ENCODE data around the gene FAM180A. TPM values are rescaled to one million over a fixed set of nuclear protein-coding genes. Genes with fewer than 3 reads are reported as not detected.
"Not testable (repeated sequence)": the region's sequence is repeated elsewhere in the genome, so short reads cannot be mapped to it uniquely, and the experiment has no call there.

The FAM180A gene
- total RNA-seq, 1 donor from 2014 or later, result 1.1 TPM

DNA sequence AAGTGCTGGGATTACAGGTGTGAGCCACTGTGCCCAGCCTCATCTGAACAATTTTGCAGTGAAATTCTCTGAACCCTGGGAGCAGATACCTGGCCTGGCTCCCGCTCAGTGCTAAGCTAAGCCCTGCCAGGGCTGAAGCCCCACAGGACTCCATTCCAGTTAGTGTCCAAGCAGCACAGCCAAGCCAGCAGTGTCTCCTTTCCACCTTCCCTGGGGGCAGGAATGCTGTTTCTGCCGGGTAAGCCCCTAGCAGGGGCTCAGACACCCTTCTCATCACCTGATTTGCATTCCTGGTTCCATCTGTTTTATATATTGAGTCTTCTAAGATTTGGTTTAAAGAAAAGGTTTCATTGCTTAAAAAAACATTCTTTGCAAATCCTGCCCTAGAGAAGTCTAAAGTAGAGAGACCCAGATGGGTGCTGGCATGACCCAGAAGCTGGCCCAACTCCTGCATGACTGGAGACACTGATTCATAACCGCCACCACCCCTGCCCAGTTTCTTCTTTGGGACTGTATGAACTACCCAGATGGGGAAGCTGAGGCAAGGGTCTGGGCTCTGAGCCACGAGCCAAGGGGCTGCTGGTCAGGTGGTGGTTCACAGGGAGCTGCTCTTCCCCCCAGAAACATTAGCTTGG is 34.7 kb downstream of the FAM180A start:
- no peak for DNase-seq (ENCODE audit: low spot score)

DNA sequence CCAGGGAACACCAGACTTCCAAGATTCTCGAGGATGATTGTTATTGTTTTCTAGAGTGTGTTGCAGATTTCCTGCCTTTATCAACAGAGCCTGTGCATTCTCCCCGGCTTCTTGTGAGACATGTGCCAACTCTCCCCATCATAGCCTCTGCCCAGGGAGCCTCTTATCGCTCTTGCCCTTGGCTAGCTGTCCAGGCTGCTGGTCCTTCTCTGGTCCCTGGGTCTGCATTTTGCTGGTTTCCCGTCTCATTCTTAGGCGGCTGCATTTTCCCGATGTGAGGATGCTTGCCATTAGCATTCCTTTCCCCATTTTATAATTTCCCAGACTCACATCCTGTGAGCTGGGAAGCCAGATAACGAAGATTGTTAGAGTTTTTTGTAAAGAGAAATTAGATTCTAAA is 35.8 kb downstream of the FAM180A start:
- no peak for DNase-seq (ENCODE audit: low spot score)

DNA sequence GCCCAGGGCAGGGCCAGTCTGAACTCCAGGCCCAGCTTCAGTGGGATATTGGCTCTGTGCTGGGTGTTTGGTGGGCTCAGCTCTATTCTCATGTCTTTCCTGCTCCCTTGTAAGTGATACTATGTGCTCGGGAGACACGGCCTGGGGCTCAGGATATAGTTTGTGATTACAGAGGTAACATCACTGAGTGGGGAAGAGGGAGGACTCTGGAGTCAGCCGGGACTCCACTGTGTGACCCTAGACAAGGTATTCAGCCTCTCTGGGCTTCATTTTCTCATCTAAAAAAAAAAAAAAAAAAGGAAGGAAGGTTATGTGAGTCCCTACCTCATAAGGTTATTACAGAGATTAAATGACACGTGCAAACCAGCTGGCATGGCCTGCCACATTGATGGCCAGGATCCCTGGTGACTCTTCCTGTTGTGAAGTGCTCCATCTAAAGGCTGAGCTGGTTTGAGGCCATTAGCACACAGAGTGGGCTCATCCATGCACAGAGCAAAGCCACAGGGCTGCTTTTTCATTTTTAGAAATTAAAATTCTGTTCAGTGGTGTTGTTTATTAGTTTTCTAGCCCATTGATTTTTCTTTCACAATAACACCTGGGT is 36.3 kb downstream of the FAM180A start:
- DNase-seq (ENCODE audit: low spot score), result no peak

DNA sequence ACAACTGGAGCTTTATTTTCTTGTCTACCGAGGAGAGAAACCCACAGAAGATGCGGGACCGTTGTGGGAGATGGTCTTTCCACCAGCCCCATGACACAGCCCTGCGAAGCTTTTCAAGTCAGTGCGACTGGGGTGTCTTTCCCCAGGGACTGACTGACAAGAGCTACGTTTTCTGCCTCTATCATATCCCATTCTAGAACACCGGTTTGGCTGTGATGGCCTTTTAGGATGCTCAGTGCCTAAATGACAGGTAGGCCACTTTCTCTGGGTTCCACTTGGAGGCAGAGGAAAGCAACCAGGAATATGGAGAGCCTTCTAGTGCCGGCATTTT is 37.5 kb downstream of the FAM180A start:
- no peak for DNase-seq (ENCODE audit: low spot score)

DNA sequence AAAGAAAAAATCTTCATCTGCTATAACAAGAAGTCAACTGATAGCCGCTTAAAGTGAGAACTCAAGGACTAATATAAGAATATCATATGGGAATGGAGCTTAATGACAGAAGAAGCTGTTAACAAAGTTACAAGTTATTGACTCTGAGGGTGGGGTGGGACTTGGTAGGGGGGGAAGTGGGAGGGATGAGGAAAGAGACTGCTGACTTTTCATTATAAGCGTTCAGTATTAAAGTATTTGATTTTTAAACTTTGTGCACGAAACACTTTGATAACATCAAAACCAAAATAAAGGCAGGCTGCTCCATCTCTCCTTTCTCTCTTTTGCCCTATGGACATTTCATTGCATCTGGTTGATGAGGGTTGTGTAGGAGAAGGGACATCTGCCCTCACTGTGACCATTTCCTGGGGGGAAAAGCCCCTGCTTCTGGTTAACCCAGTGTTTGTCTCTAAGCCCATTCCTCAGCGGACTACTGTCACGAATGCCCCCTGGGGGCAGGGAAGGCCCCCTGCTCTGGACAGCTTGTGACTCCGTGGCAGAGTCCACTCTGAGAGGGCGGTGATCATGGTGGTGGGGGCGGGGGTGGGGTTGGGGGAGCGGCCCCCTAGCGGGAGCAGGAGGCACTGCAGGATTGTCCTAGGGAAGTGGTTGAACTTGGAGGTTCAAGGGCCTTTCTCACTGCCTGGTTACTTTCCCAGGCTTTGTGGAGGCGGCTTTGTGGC is 38.0 kb downstream of the FAM180A start:
- no peak for DNase-seq (ENCODE audit: low spot score)

DNA sequence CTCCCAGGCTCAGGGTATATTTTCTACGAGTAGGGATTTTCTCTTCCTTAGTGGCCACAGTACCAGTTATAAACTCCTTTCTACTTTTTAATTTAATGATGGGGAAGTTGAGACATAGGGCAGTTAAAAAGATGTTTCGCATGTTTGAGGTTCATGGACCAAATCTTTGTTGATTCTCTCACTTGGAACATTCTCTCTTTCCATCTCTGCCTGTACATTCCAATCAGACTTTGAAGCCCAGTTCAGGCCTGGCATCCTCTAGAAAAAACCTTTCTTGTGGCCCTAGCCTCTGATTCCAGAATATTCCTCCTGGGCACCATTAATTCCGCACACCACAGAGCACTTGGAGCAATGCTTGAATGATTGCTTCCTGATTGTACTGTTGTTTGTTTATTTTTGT is 39.1 kb downstream of the FAM180A start:
- DNase-seq (ENCODE audit: low spot score), result no peak

DNA sequence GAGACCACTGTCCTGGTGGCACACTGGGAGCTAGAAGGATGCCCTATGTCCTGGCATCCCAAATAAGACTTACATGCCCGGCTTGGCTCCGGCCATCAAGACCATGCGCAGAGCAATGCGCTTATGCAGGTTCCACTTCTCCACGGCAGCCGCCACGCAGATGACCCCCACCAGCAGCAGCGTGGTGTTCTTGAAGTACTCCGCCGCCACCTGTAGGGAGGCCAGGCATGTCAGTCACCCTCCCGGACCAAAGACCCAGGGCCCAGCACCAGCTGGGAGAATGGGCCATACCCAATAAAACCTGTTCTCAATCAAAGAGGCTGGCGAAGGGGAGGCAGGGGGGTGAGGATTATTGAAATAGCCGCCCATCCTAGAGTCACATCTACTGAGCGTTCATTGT is 40.6 kb downstream of the FAM180A start:
- DNase-seq (ENCODE audit: low spot score), result no peak

DNA sequence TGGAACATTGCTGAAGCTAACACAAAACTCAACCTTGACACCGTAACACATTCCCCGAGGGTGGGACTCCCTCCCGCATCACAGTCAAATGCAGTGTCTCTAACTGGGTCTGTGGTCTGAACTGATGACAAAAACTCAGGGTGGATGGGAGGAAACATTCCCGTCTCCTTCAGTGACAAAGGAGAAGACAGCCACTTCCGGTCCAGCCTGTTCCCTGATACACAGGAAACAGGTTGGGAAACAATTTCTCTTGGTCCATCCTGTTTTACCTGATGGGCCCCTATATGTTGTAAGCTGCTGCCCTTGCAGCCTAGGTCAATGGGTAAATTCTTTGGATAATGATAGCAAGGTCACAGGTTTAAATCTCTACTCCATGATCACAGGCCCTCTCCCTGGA is 41.0 kb downstream of the FAM180A start:
- DNase-seq (ENCODE audit: low spot score), result peak; percentile 57

DNA sequence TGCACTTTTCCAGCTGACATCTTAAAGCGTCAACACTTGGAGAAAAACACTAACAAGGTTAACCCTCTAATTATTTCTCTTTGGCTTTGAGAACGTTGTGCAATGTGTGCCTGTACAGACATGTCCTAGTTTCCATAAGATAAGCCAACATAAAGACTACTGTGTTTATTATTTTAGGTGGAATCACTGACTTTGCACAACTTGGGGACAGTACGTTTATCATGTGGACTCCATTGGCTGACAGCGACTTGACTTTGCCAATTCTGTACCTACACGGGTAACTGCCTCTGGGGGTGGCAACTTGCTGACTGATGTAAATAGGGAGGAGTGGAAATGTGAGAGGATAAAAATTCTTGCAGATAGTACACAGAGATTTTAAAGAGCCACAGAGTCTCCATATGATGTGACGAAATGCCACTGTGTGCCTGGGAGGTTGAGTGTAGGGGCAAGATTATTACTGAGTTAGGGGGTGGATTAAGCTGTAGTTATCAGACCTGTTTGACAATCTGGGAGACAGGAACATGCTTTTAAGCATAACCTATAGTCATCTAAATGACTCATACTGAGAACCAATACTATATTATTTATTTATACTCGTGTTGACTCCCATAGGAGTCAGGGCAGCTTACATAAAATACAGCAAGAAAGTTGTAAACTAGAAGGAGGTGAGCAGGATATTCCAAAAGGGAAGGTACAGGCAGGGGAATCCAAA is 41.6 kb downstream of the FAM180A start:
- no peak for DNase-seq (ENCODE audit: low spot score)

DNA sequence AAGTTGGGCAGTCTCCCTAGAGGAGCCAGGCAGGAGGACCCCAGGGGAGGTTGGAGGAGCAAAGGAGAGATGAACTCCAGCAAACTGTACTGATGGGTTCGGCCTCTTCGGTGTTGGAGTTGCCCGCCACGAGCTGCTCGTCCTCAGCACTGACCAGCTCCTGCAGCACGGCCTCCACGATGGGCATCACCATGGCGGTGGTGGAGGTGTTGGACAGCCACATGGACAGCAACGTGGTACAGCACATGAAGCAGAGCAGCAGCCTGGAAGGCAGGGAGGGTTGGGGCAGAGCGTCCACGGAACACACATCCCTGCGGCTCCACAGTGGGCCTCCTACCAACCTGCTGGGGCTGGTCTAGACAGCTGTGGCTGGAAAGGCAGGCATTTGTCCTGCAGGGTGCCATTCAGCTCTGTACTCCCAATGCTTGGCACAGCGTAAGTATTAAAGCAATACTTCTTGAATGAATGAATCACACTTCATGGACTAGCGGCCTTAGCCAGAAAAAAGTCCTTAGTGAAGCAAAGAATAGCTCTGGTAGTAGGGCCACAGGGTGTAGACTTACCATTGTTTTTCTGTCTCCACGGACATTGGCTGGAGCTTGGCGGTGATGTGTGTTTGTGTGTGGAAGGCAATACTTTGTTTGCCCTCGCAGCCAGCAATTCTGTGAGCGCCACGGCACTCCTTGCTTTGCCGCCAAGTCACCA is 42.4 kb downstream of the FAM180A start:
- no peak for DNase-seq (ENCODE audit: low spot score)

DNA sequence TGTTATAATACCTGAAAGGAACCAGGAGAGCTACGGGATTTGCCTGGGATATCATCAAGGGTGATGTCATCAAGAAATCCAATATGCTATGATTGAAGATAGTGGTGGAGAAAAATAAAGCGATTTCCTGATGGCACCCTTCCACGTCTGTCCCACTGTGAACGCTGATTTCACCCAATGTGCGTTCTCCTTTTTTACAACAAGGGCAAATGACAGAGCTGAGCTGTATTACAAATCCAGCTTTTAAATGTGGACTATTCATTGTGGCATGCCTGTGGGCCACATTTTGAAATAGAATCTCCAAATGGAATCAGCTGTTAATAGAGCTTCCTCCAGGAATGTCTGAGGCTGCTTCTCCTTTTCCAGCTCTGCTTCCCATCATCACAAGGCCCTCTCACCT is 43.9 kb downstream of the FAM180A start:
- DNase-seq (ENCODE audit: low spot score), result no peak

DNA sequence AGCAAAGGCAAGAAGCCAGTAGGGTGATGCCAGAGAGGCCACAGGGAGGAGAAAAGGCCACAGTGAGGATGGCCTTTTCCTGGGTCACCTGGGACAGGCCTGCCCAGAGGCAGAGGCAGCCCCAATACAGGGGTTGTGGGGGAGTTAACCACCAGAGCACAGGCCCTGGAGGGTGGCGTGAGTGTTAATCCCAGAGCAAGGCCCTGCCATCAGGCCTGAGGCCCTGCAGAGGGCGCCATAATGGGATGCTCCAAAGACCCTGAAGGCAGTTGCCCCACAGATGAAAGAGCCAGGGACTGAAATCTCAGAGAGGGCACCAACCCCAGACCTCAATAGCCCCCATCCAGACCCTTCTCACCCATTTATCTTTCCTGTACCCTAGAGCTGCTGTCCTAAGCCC is 44.5 kb downstream of the FAM180A start:
- no peak for DNase-seq (ENCODE audit: low spot score)

DNA sequence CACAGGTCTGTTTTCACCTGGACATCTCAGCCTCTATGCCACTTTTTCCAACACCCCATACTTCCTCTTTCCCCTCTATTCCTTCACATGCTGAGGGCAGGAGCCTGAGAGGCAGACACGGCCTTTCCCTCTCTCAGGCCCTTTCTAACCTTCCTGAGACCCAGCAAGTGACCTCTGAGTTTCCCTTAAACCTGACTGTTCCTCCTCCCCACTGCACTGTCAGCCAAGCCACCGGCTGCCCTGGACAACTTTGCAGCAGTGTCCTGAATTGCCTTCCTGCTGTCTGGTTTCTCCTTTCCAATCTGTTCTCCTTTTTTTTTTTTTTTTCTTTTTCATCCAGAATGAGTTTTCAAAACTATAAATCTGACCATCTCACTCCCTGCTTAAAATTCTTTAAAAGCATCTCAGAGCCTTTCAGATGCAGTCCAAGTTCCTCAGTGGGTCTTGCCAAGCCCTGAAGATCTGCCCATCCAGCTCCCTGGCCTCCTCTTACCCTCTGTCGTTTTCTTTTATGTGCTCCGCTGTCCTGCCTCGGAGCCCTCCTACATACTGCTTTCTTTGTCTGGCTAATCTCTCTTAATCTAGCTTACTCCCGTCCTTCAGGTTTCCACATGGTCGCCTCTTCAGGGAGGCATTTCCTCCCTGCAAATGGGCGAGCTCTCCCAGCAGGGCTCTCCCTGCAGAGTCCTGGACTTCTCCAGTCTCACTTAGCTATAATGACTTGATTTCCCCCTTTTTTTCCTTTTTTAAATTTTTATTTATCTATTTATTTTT is 51.1 kb downstream of the FAM180A start:
- no peak for DNase-seq (ENCODE audit: low spot score)

DNA sequence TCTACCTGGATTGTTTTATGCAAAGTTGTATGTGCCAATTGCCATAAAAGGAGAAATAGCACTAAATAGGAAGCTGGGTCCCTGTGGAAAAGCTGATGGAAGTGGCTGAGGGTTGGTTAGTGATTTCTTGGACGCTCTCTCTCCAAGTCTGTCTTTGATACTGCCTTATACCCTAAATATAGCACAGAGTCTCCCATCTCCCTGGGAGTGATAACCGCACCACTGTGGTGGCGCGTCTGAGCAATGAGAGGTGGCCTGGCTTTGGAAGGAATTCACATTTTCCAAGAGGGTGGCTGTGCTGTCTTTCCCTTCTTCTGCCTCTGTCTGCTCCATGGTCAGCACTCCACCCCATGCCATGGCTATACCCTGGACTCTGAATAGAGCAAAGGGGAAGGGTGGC is 55.1 kb downstream of the FAM180A start:
- no peak for DNase-seq (ENCODE audit: low spot score)

DNA sequence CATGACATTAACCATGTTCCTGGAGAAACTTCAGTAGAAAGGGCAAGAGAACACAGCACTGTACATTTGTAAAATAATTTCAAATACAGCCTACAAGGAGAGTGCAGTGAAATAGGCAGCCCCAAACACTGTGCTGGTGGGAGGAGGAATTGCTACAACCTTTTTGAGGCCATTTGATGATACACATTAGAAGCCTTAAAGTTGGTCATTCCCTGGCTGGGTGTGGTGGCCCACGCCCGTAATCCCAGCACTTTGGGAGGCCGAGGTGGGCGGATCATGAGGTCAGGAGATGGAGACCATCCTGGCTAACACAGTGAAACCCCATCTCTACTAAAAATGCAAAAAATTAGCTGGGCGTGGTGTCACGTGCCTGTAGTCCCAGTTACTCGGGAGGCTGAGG is 56.0 kb downstream of the FAM180A start:
- not testable (repeated sequence) for DNase-seq (ENCODE audit: low spot score)

DNA sequence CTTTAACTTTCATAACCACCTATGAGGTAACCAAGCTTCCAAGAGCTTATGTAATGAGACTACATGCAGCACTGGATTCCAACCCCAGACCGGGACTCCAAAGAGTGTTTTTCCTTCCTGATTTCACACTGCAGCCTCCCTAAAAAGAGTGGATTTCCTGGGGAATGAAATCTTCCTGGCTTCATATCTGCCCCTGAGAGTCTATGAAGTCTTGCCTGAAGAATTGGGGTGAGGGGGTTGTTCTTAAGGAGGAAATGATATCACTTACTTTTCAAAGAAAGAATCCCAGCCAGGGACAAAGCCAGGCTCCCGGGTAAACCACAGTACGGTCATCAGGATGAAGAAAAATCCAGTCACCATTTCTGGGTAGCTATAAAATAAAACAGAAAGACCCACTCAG is 56.6 kb downstream of the FAM180A start:
- no peak for DNase-seq (ENCODE audit: low spot score)

DNA sequence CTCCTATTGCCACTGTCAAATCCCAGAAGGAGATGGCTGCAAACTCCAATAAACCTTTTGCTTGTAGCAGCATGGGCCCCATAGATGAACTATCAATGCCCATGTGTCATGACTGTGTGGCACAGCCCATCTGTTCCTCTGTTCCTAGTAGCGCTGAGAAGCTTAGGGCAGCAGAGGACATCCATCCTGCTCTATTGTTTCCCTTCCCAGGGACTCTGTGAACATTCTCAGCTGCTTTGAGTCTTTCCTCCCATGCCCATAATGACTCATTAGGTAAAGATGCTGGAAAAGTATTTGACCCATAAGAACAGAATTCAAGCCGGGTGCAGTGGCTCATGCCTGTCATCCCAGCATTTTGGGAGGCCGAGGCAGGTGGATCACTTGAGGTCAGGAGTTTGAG is 58.0 kb downstream of the FAM180A start:
- no peak for DNase-seq (ENCODE audit: low spot score)

DNA sequence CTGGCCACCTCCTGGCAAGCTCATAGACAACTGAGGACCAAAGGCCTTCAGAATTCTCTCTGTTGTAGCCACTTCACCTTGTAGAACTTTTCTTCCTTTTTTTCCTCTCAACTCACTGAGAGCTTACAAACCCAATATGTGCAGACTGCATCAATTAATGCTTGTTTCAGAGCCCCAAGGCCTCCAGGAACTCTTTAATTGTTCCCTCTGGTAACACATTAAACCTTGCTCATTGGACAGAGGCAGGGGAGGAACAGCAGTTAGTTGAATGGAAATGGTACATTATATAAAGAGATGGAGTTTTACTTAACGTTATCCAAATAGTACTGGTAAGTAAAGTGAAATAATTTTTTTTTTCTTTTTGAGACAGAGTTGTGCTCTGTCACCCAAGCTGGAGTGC is 61.1 kb downstream of the FAM180A start:
- DNase-seq (ENCODE audit: low spot score), result no peak

DNA sequence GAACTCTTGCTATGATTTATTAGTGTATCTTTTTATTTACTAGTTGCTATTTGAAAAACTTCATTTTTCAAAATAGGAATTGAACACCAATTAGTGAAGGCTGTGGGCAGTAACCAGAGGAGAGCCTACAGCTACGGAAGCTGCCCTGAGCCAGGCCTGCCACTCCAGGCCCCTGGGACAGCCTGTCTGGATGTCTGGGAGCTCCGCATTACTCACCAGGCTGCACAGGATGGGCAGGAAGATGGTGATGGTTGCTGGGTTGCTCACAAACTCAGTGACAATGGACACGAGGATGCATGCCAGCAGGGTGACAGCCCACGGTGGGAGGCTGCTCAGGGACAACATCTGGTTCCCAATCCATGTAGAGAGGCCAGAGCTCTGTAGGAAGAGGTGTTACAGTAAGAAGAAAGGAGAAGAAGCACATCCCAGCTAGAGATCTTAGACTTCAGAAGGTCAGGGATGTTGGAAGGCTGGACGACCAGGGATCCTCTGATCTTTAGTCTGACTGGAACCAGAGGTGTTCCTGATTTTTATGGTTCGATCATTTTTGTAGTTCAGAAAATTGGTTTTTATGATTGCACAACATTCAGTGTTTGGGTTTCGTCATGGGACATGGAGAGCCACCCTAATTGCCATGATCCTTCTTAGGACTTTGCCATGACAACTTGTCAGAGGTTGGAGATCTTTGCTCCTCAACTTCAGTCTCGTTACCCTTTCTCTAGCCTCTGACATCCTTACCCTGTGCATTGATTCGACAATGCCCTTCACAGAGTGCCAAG is 63.1 kb downstream of the FAM180A start:
- DNase-seq (ENCODE audit: low spot score), result no peak

DNA sequence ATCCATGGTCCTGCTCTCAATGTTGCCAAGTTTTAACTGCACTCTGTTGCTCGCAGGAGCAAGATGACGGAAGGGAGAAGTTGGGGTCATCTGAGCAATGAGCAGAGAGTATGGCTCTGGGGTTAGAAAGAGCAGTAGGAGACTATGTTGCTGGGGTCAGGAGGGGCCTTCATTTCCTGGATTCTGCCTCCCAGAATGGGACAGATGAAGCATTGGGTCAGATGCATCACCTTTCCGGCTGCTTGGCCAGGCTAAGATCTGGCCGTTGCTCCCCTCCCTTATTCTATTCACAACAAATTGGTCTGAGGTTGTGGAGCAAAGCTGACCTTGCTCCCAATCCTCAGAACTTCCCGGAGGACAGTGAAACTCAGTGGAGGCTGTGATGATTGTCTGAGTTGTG is 63.9 kb downstream of the FAM180A start:
- no peak for DNase-seq (ENCODE audit: low spot score)

DNA sequence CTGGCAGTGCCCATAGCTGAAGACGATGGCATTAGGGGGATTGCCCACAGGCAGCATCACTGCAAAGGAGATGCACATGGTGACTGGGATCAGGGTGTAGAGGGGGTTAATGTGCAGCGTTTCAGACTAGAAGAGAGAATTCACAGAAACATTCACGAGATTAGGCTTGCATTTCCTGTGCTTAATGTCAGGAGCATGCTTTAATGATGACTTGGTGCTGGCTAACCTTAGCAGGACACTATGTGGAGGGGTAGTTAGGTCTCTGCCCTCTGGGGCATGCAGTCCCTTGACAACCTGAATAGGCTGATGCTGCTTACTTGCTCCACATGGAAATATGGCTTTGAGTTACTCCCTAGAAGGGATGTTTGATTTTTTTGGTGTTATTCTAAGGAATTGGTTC is 64.5 kb downstream of the FAM180A start:
- no peak for DNase-seq (ENCODE audit: low spot score)

Data from ureter (tissue), 1 donor.